Hypothalamus (tissue), 51 donors: ENCODE results near the gene QSOX2.

Experiments used
- DNase-seq, 51 donors: peaks; one replicate each; lab custom pipeline; 2025; lab: John Stamatoyannopoulos, UW

QSOX2 gene

GRCh38 chr9:136283291-136284235, 38.0 kb upstream of the QSOX2 start:
- peak in 50 of 51 donors; percentile 6 to 85 (median 60) for DNase-seq

- DNase-seq: no peak
Observed at GRCh38 chr9:136282272-136282861, 36.8 kb upstream of the QSOX2 start.

GRCh38 chr9:136281421-136282271, 36.0 kb upstream of the QSOX2 start:
- no peak for DNase-seq

- no peak for DNase-seq
Observed at GRCh38 chr9:136280535-136281315, 35.1 kb upstream of the QSOX2 start.

- DNase-seq: no peak
Observed at GRCh38 chr9:136279471-136279870, 33.9 kb upstream of the QSOX2 start.

- no peak for DNase-seq
Observed at GRCh38 chr9:136278894-136279293, 33.3 kb upstream of the QSOX2 start.

- DNase-seq: no peak
Observed at GRCh38 chr9:136278221-136278620, 32.6 kb upstream of the QSOX2 start.

- no peak for DNase-seq
Observed at GRCh38 chr9:136277746-136278145, 32.1 kb upstream of the QSOX2 start.

GRCh38 chr9:136276716-136277115, 31.1 kb upstream of the QSOX2 start:
- no peak for DNase-seq

GRCh38 chr9:136275655-136276429, 30.2 kb upstream of the QSOX2 start:
- no peak for DNase-seq

- no peak for DNase-seq
Observed at GRCh38 chr9:136274786-136275654, 29.4 kb upstream of the QSOX2 start.

GRCh38 chr9:136273921-136274785, 28.5 kb upstream of the QSOX2 start:
- no peak for DNase-seq

- no peak for DNase-seq
Observed at GRCh38 chr9:136273244-136273865, 27.7 kb upstream of the QSOX2 start.

GRCh38 chr9:136270173-136270705, 24.6 kb upstream of the QSOX2 start:
- DNase-seq: no peak

- no peak for DNase-seq
Observed at GRCh38 chr9:136268735-136269134, 23.1 kb upstream of the QSOX2 start.

GRCh38 chr9:136268318-136268717, 22.7 kb upstream of the QSOX2 start:
- DNase-seq: peak in 2 of 51 donors; percentile 11 to 13
